HG02852 (cell line): ENCODE results near the gene MAP3K4.

Experiments used
- ATAC-seq: cut with Tn5 transposase; IDR thresholded peaks from one replicate; pipeline ENCODE4 v1.9.1; 2021; ENCODE audit warnings: mild to moderate bottlenecking, moderate library complexity; ENCODE audit not compliant: unreplicated experiment

MAP3K4 gene

DNA sequence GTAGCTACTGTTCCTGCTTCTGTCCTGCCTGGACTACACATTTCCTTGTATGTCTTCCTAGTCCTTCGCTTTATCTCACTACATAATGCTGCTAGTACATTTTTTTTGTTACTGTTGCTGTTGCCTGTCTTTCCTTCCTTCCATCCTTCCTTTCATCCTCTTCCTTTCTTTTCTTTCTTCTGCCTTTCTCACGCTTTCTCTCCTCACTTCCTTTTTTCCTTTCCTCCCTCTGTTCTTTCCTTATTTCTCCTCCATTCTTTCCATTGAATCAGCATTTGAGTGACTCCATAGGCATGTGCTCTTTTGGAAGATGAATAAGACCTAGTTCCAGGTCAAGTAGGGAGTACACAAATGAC, 46.3 kb downstream of the MAP3K4 start:
- no peak for ATAC-seq

DNA sequence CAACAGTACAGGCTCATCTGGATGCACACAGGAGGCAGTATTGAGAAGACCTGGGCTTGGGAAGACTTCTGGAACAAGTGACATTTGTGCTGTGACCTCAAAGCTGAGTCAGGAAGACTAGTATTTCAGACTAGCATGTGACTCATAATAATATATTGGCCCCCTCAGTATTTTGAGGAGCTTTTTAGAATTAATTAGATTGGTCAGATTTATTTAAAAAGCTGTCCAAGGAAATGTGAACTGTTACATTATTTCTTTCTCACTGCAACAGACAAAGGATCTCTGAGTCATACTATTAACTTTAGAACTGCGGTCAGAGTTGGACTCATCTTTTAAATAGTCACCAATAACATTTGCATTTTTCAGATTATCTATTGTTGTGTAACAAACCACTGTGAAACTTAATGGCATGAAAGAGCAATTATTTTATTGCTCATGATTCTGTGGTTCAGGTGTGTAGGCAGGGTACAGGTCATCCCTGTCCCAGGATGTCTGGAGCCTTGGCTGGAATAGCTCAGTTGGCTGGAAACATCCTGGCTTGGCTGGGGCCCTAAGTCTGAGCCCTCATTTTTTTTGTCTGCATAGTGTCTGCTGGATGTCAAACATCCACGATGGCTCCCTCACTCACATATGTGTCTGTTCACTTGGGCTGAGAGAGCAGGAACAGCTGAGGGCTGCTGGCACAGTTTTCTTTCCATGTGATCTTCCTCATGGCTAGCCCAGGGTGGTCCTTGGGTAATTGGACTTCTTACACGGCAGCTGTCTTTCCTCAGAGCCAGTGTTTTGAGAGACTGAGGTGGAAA, 46.9 kb downstream of the MAP3K4 start:
- peak; percentile 91 for ATAC-seq

DNA sequence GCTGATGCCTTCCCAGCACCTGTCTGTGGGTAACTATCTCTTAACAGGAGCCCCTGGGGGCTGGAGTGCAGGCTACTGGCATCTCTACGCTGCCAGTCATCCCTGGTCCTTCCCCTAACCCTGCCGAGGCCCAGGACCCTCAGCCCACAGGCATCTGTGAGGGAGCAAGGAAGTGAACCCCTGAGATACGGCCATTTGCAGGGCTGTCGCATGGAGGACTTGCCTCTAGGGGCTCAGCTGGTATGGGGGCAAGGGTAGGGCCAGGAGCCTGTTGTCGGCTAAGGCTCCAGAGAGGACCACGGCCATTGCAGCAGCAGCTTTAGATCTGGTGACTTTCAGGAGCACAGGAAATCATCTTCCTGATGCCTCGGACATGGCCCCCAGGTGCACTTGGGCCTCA, 49.7 kb downstream of the MAP3K4 start:
- ATAC-seq: no peak

DNA sequence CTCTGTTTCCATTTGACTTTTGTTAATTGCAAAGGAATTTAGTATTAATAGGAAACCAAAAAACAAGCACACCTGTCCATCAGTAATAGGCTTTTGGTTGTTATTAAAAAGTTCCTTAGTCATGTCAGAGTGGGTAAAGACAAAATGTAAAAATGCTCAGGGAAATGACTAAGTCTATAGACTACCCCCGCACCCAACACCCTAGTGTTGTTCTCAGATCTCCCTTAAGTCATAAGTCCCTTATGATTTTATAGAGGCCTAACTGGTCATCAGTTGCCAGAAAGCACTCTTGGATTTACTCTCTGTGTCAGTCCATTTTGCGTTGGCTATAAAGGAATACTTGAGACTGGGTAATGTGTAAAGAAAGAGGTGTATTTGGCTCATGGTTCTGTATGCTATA, 52.8 kb downstream of the MAP3K4 start:
- no peak for ATAC-seq

- ATAC-seq: no peak
These were observed 57.1 kb downstream of the MAP3K4 start for GRCh38 chr6:161048641-161049040.

- ATAC-seq: no peak
These were observed 58.7 kb downstream of the MAP3K4 start for GRCh38 chr6:161050134-161050765.

DNA sequence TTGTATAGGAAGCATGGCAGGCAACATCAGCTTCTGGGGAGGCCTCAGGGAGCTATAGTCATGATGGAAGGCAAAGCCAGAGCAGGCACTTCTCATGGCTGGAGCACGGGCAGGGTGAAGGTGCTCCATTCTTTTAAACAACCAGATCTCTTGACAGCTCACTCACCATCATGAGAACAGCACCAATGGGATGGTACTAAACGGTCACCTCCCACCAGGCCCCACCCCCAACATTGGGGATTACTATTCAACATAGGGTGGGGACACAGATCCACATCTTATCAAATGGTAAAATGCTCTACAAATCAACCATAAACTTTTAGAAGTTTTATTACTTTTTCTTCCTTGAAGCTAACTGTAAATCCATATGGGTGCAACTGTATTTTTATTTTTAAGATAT, 61.5 kb downstream of the MAP3K4 start:
- ATAC-seq: no peak

DNA sequence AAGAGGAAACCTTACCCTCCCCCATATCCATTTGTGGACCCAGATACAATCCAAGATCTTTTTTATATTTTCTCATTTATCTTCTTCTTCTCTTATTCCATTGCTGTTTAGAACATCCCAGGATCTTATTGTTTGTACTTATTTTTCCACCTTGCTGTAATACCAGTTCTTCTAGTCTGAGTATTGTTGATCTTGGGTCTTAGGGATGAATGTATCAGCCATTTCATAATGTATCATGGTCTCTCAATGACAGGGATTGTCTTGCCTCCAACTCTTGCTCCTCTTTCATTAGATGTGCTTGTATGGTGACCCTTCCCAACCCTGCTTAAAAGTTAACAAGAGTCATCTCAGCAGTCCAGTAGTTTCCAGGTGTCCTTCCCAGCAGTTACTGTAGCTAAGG, 63.3 kb downstream of the MAP3K4 start:
- no peak for ATAC-seq

DNA sequence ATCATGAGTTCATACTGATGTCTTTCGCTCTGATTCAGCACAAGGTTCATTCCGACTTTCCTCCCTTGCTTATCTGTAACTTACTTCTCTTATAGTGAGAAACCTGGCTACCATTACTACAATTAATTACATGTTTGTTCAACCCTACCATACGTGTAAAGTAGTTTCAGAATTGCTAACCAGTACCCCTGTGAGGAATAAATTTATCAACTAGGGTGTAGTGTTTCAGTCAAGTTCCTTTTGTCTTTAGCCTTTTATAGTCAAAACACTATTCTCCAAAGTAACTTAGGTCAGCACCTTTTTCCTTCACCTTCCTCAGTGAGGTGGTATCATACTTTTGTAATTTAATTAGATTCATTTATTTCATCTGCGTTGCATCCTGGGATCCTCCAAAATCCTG, 64.9 kb downstream of the MAP3K4 start:
- ATAC-seq: no peak

DNA sequence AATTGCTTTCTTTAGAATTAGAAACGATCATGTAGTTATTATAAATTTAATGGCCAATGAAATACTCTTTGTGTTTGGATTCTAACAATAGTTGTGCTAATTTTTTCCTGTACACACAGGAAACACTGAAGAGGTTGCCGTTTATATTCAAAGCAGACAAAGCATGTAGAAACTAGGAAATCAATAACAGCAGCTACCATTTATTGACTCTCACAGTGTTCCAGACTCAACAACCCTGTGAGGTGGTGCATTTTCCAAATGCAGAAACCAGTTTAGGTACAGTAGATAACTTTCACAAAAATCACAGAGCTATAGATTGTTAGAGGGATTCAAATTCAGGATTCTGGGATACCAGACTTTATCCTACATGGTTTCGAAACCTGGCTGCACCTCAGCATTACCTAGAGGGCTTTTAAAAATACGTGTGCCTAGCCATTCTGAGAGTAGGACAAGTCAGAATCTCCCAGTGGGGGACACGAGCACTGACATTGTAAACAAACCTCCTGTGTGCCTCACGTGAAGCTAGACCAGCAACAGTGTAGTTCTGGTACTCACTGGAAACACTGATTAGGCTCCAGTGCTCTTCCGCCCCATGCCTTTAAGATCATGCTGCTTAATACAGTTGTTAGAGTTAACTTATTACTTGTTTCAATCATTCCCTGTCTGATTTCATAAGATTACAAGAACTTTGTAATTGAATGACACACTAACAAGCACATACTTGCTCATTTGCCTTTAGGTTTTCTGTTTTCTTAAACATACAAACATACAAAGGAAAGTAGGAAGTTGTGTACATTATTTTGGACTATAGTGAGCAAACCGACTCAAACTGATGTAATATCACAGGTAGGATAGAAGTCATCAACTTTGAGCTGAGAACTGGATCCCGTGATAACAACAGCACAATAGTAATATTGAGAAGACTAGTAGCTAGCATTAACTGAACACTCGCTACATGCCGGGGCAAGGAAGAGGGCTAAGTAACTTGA, 65.8 kb downstream of the MAP3K4 start:
- ATAC-seq: no peak

- no peak for ATAC-seq
These were observed 67.2 kb downstream of the MAP3K4 start for GRCh38 chr6:161058741-161059140.

DNA sequence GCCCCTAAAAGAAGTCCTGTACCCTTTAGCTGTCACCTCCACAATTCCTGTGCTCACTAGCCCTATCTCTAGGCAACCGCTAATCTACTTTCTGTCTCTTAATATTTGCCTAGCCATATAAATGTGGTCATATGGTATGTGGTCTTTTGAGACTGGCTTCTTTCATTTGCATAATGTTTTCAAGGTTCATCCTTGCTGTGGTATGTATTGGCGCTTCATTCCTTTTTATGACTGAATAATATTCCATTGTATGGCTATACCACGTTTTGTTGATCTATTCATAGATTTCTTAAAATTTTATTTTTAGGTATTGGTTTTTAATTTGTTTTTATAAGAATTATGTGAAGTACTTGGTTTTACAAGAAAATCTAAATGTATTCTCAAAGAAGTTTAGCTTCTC, 70.0 kb downstream of the MAP3K4 start:
- ATAC-seq: no peak

DNA sequence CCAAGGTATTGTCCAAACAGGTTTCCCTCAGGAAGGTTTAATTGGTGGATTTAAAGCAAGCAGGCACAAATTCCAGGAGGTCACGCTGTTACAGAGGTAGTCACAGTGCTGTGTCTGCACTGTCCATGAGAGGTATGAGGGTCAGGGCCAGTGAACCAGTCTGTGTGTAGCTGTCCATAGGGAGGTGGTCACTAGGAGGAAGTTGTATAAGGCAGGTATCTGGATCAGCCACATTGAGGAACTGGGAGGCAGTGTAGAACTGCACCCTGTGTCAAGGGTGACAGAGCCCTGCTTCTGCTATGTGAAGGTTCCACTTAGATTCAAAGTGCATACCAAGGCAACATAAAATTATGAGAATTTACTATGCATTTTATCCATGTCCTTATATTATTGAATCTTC, 73.3 kb downstream of the MAP3K4 start:
- ATAC-seq: no peak

DNA sequence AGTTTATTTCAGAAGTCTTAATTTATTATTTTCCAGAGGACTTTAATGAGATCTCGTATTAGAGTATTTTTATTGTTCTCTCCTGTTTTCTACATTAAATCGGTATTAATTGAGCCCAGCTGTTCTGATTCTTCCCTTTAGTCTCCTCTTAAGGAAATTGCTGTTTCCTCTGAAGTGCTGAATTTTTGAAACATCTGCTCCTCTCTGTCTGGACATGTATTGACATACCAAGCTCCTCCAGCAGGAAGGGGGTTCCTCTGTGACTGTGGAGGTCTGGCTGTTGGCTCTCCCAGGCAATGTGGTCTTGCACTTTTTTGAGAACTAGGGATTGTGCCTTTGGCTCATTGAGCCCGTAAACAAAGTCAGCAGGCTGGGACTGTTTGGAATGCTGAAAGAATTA, 74.9 kb downstream of the MAP3K4 start:
- ATAC-seq: no peak

GRCh38 chr6:161067749-161068148, 76.2 kb downstream of the MAP3K4 start:
- no peak for ATAC-seq

GRCh38 chr6:161068321-161068741, 76.8 kb downstream of the MAP3K4 start:
- ATAC-seq: no peak

GRCh38 chr6:161073930-161074329, 82.4 kb downstream of the MAP3K4 start:
- no peak for ATAC-seq

DNA sequence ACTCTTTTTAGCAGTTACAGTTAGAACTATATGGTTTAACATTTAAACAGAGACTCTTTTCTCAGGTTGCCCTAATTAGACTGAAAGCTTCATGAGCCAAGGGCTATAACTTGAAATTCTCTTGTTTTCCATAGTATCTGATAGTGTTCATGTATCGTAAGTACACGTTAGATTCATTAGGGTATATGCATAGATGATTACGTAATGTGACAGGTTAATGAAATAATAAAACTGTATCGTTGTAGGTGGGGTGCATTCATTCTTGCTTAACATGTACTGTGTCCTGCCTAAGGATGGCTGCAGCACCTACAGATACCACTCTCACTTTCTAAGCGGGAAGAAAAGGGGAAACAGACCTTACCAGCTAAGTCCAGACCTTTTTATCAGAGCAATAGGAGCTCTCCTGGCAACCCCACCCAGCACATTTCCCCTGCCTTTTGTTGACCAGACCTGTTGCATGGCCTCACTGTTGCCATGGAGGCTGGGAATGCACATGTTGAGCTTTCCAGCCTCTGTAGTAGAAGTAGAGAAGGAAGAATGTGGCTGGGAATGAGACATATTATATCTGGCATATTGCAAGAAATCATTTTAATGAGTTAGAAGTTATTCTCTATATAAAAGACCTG, 83.0 kb downstream of the MAP3K4 start:
- ATAC-seq: no peak

- ATAC-seq: no peak
These were observed 84.7 kb downstream of the MAP3K4 start for GRCh38 chr6:161076181-161076677.

DNA sequence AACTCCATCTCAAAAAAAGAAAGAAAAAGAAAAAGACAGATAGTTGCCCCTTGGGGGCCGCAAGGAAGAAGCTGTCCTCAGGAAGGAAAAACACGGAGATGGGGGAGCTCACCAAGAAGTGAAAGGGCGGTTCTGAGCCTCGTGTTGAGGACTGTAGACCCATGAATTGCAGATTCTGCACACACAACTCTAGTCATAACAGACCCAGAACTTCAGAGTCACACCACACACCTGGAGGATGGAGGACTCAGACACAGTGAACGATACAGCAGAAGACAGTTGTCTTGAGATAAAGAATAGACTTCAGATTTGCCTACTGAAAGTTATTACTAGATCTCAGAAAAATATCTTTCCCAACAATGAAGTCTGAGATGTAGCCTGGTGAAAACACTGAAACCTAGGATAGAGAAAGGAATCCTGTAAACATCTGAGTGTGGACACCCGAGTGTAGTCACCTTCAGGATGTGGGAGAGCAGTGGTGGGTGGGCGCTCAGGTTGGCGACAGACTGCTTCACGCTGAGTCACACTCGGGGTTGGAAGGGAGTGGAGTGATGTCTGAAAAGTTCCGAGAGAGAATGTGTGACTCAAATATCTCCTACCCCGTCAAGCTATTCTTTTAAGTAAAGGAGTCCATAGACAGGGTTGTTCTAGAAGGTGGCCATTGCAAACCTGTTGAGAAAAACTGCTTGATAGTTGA, 88.1 kb downstream of the MAP3K4 start:
- no peak for ATAC-seq
